GM12878 (cell line): ENCODE measurements around the gene GALNS. TPM values are rescaled to one million over a fixed set of nuclear protein-coding genes. Genes with fewer than 3 reads are reported as not detected.

ENCODE experiments used
- ATAC-seq: fragments of 200-7000 bp; cut with Tn5 transposase; 3 replicates; pipeline ENCODE4 v1.9.1; 2020; ENCODE audit warnings: mild to moderate bottlenecking, moderate library complexity
- BruUV-seq: library from RNA; stranded (reverse); fragments of 400-500 nt; replicated peaks from 2 replicates; lab custom pipeline; 2021; lab: Mats Ljungman, UMichigan
- CTCF ChIA-PET: fragments of 300-600 bp; sonication (Branson Sonifier 250); formaldehyde crosslinking; extraction: SDS; loops from one replicate; lab custom pipeline; 2021; ENCODE audit warnings: inconsistent platforms; lab: Yijun Ruan, JAX
- POLR2A ChIA-PET: fragments of 350-600 bp; formaldehyde crosslinking; extraction: SDS; loops from one replicate; lab custom pipeline; 2021; ENCODE audit warnings: inconsistent platforms; lab: Charles Lee
- RAD21 ChIA-PET: fragments of 300-600 bp; sonication (Branson Sonifier 250); formaldehyde crosslinking; loops from one replicate; lab custom pipeline; 2023; ENCODE audit warnings: antibody characterized with exemption; ENCODE audit not compliant: unreplicated experiment; lab: Charles Lee
- SMC1A ChIA-PET: fragments of 300-600 bp; sonication (Branson Sonifier 250); formaldehyde crosslinking; loops from one replicate; lab custom pipeline; 2023; ENCODE audit not compliant: unreplicated experiment, uncharacterized antibody; lab: Charles Lee
- DNase-seq: peaks from one replicate; pipeline ENCODE4 v3.0.0-alpha.2; 2011; ENCODE audit warnings: low read depth, low spot score
- FAIRE-seq: peaks from 3 replicates; lab custom pipeline; 2011; peaks lifted over from hg19 to GRCh38; lab: Jason Lieb, UNC
- H2AFZ ChIP-seq: 2 replicates; pipeline ENCODE4 v1.6.0; 2011; ENCODE audit warnings: low read depth, low read length, control low read depth; ENCODE audit not compliant: control insufficient read depth
- H3K27ac ChIP-seq: 2 replicates; pipeline ENCODE4 v1.5.1; 2011; ENCODE audit warnings: control low read depth; ENCODE audit not compliant: control insufficient read depth, insufficient read depth
- H3K27me3 ChIP-seq, 2 experiments: replicated peaks in 1 of 2; 2 replicates each; pipeline versions ENCODE4 v1.6.0 to v1.6.1; 2011; ENCODE audit warnings: low read length in 1 of 2; ENCODE audit not compliant: control insufficient read depth in 2 of 2, insufficient read depth in 2 of 2
- H3K36me3 ChIP-seq, 2 experiments: 2 replicates each; pipeline ENCODE4 v1.5.1; 2011; ENCODE audit warnings: low read length in 1 of 2; ENCODE audit not compliant: control insufficient read depth in 2 of 2, insufficient read depth in 2 of 2
- H3K4me1 ChIP-seq: 2 replicates; pipeline ENCODE4 v1.6.1; 2011; ENCODE audit warnings: mild to moderate bottlenecking, low read length, moderate library complexity, mixed read lengths; ENCODE audit not compliant: control insufficient read depth, insufficient read depth
- H3K4me2 ChIP-seq: 2 replicates; pipeline ENCODE4 v1.6.0; 2011; ENCODE audit warnings: control low read depth; ENCODE audit not compliant: control insufficient read depth, insufficient read depth
- H3K4me3 ChIP-seq: fragments of 200-600 bp; sonication (generic); 2 replicates; pipeline ENCODE4 v1.5.1; 2016
- H3K79me2 ChIP-seq: 2 replicates; pipeline ENCODE4 v1.6.0; 2011; ENCODE audit warnings: low read length; ENCODE audit not compliant: control insufficient read depth, insufficient read depth
- H3K9ac ChIP-seq: 2 replicates; pipeline ENCODE4 v1.8.0; 2011; ENCODE audit warnings: low read length, control low read depth, mixed read lengths; ENCODE audit not compliant: control insufficient read depth, insufficient read depth
- H3K9me3 ChIP-seq: replicated peaks from 3 replicates; pipeline ENCODE4 v1.5.1; 2011; ENCODE audit warnings: mild to moderate bottlenecking, low read length; ENCODE audit not compliant: control insufficient read depth, insufficient read depth
- H4K20me1 ChIP-seq: 2 replicates; pipeline ENCODE4 v1.6.0; 2011; ENCODE audit not compliant: control insufficient read depth, insufficient read depth
- ATF7 ChIP-seq: fragments of 450-650 bp; IDR thresholded peaks from 2 replicates; pipeline ENCODE4 v1.6.1; 2016; ENCODE audit warnings: low read depth, mild to moderate bottlenecking
- FOXK2 ChIP-seq: fragments of 450-650 bp; IDR thresholded peaks from 2 replicates; pipeline ENCODE4 v1.6.1; 2017; ENCODE audit warnings: mild to moderate bottlenecking, moderate library complexity
- HDAC2 ChIP-seq: fragments of 200-600 bp; sonication (generic); IDR thresholded peaks from 2 replicates; pipeline ENCODE4 v1.6.1; 2017
- HDGF ChIP-seq: fragments of 450-650 bp; IDR thresholded peaks from 2 replicates; pipeline ENCODE4 v1.6.1; 2016; ENCODE audit warnings: antibody characterized with exemption
- IKZF1 ChIP-seq: fragments of 450-650 bp; conservative IDR thresholded peaks from 2 replicates; pipeline ENCODE4 v1.6.1; 2017; ENCODE audit warnings: antibody characterized with exemption, mild to moderate bottlenecking
- KLF5 ChIP-seq: fragments of 450-650 bp; IDR thresholded peaks from 2 replicates; pipeline ENCODE4 v1.6.1; 2014; ENCODE audit warnings: mild to moderate bottlenecking; ENCODE audit not compliant: partially characterized antibody
- MEF2A ChIP-seq: IDR thresholded peaks from 2 replicates; pipeline ENCODE4 v1.6.1; 2011; ENCODE audit warnings: low read depth, mild to moderate bottlenecking, low read length, moderate library complexity; ENCODE audit not compliant: insufficient read depth
- MYC ChIP-seq: IDR thresholded peaks from 2 replicates; pipeline ENCODE4 v1.6.1; 2011; ENCODE audit warnings: mild to moderate bottlenecking, low read length, moderate library complexity, inconsistent platforms; ENCODE audit not compliant: insufficient read depth, insufficient replicate concordance, insufficient read length, severe bottlenecking
- NFXL1 ChIP-seq: fragments of 450-650 bp; IDR thresholded peaks from 2 replicates; pipeline ENCODE4 v1.6.1; 2017; ENCODE audit warnings: antibody characterized with exemption, mild to moderate bottlenecking, borderline replicate concordance
- NFYA ChIP-seq: IDR thresholded peaks from 2 replicates; pipeline ENCODE4 v1.6.1; 2011; ENCODE audit warnings: low read depth, mild to moderate bottlenecking, low read length, improper control_type of control experiment, borderline replicate concordance
- POLR2AphosphoS2 ChIP-seq: IDR thresholded peaks from 2 replicates; pipeline ENCODE4 v1.6.1; 2011; ENCODE audit warnings: low read depth, mild to moderate bottlenecking, low read length, improper control_type of control experiment, moderate library complexity
- POU2F2 ChIP-seq: IDR thresholded peaks from 3 replicates; pipeline ENCODE4 v1.6.1; 2011; ENCODE audit warnings: low read depth, mild to moderate bottlenecking, low read length, borderline replicate concordance
- TCF7 ChIP-seq: IDR thresholded peaks from 2 replicates; pipeline ENCODE4 v1.6.1; 2014; ENCODE audit warnings: antibody characterized with exemption, borderline replicate concordance
- ZNF207 ChIP-seq: fragments of 450-650 bp; IDR thresholded peaks from 2 replicates; pipeline ENCODE4 v1.6.1; 2014; ENCODE audit warnings: antibody characterized with exemption, mild to moderate bottlenecking, borderline replicate concordance
- ZNF274 ChIP-seq: IDR thresholded peaks from one replicate; pipeline ENCODE4 v1.8.0; 2011; ENCODE audit not compliant: insufficient read length, insufficient read depth
- WGBS: methylation state at CpG from one replicate; pipeline ENCODE4 v1.1.6; 2016; ENCODE audit warnings: low lambda C conversion rate; ENCODE audit not compliant: insufficient replicate concordance, insufficient coverage; ENCODE audit errors: missing lambda C conversion rate; 5-methylcytosine and 5-hydroxymethylcytosine counted together
- in situ Hi-C: fragments of 300-500 bp; cut with MboI; formaldehyde crosslinking; loops from 9 replicates; pipeline ENCODE4 v1.14.3; 2018; ENCODE audit warnings: mixed read lengths
- intact Hi-C: fragments of 100-400 bp; cut with micrococcal nuclease; formaldehyde crosslinking; loops from one replicate; pipeline ENCODE4 v1.14.2; 2022; ENCODE audit not compliant: unreplicated experiment
- polyA plus RNA-seq, 11 experiments: library from polyadenylated mRNA; depleted of rRNA in 4 of 11; unstranded in 6 of 11; stranded (reverse) in 5 of 11; fragments of >200 nt; fragmentation: Nextera tagmentation in 4 of 11; fragmentation: Illumina TruSeq in 1 of 11; extraction: Ambion mirVana in 4 of 11; extraction: Trizol in 1 of 11; gene quantifications; 1 replicate in 1 of 11; 2 replicates in 10 of 11; pipeline versions ENCODE4 v1.2.1 to v1.2.3, GENCODE V29; 2011 to 2016; ENCODE audit warnings: inconsistent platforms in 2 of 11, missing spikeins in 2 of 11, low read depth in 1 of 11
- total RNA-seq, 4 experiments: library from RNA; depleted of rRNA in 3 of 4; stranded (reverse); fragments of >200 nt in 3 of 4; fragmentation: Illumina TruSeq in 1 of 4; extraction: Trizol in 1 of 4; gene quantifications; 2 replicates each; pipeline versions ENCODE4 v1.2.1 to v1.2.3, GENCODE V29; 2013 to 2021
- TF ChIP-seq, protein P1 (sequence below): IDR thresholded peaks from 2 replicates; pipeline ENCODE4 v1.6.1; 2011; ENCODE audit warnings: borderline replicate concordance, low read depth, mild to moderate bottlenecking, moderate library complexity, low read length; ENCODE audit not compliant: insufficient read depth, poor library complexity, severe bottlenecking
- TF ChIP-seq, protein P2 (sequence below): IDR thresholded peaks from 2 replicates; pipeline ENCODE4 v1.6.1; 2012; ENCODE audit warnings: low read depth, low read length, improper control_type of control experiment

Gene GALNS
- total and polyA plus RNA-seq, 10 of the 15 experiments (the other 5 are each of a cell fraction or from before 2014, with no cell fraction given): 0.37 to 12.4 (median 5.3) TPM

DNA sequence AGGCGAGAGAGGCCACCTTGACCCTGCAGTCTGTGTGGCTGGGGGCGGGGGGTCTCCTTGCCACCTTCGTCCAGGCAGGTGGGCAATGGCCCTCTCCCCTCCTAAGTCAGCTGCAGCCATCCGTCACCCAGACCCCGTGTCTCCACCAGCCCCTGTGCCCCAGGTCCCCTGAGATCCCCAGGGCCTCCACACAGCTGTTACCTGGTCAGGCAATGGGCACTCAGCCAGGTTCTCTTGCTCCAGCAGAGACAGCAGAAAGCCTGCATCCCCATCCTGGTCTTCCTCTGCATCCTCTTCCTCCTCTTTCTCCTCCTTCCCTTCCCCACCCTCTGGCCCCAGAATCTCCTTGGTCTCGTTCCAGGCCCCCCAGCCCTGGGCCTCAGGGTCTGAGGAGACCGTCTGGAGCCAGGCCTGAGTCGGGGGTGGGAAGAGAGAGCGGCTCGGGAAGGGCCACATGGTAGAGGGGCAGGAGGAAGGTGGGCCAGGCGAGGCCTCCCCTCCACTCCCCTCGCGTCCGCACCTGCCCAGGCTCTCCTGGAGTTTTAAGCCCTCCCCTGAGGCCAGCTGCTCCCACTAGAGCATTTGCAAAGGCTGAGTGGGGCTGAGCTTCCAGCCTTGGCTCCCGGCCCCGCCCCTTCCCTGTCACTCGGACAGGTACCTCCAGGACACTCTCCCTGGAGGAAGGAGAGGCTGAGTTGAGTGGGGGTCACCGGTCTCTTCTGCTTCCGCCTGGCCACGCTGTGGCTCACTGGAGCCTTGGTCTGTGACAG is 9.6 kb upstream of the GALNS start, which contains the start of gene PABPN1L:
TSS of gene PABPN1L (minus strand) at position 510 of the 770 bp plus-strand sequence. CDS start at position 456, 54 bp downstream.
- H2AFZ ChIP-seq: no peak within 1 kb of the TSS
- whole genome bisulfite sequencing: 39% methylated on average over 20 of the region's 20 CpGs
- DNase-seq (no peak), FAIRE-seq (no peak), ATAC-seq (no peak)
- intact Hi-C loops: no loop called here
- CTCF ChIA-PET: interaction anchor here (0.7 kb wide), 1 partner anchor 47 kb away, joined by 3 read pairs; no protein-coding TSS in a partner anchor
- H3K4me1 ChIP-seq: no peaks in the 10 kb centered on the region; the same call in 1 of the 2 replicates
- no TSS peak for BruUV-seq
- H4K20me1 ChIP-seq: no peaks in the 10 kb centered on the region
- no peaks in the 10 kb centered on the region for H3K79me2 ChIP-seq
- H3K9me3 ChIP-seq: no peaks in the 10 kb centered on the region
- H3K27ac ChIP-seq: no peak within 1 kb of the TSS
- SMC1A ChIA-PET: no interaction called here
- POLR2A ChIA-PET: no interaction called here
- H3K9ac ChIP-seq: no peak within 1 kb of the TSS
- H3K36me3 ChIP-seq: no peaks in the 10 kb centered on the region
- peaks cover 2 to 6% of the 10 kb centered on the region in 2 experiments for H3K27me3 ChIP-seq
- in situ Hi-C loops: no loop called here
- H3K4me3 ChIP-seq: no peak within 1 kb of the TSS
- no peak for TF ChIP-seq KLF5
- TF ChIP-seq MEF2A: no peak
- no peak for TF ChIP-seq HDAC2
- TF ChIP-seq POLR2AphosphoS2: no peak
- no peak for TF ChIP-seq NFYA
- no peak for TF ChIP-seq ZNF207
- no peak for TF ChIP-seq FOXK2
- no peak for TF ChIP-seq HDGF
- TF ChIP-seq POU2F2: no peak
- TF ChIP-seq TCF7: no peak
- TF ChIP-seq, protein P1, sequence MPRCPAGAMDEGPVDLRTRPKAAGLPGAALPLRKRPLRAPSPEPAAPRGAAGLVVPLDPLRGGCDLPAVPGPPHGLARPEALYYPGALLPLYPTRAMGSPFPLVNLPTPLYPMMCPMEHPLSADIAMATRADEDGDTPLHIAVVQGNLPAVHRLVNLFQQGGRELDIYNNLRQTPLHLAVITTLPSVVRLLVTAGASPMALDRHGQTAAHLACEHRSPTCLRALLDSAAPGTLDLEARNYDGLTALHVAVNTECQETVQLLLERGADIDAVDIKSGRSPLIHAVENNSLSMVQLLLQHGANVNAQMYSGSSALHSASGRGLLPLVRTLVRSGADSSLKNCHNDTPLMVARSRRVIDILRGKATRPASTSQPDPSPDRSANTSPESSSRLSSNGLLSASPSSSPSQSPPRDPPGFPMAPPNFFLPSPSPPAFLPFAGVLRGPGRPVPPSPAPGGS: no peak
- TF ChIP-seq IKZF1: no peak
- TF ChIP-seq ZNF274: no peak
- TF ChIP-seq NFXL1: no peak
- TF ChIP-seq ATF7: no peak
- TF ChIP-seq MYC: no peak
- TF ChIP-seq, protein P2, sequence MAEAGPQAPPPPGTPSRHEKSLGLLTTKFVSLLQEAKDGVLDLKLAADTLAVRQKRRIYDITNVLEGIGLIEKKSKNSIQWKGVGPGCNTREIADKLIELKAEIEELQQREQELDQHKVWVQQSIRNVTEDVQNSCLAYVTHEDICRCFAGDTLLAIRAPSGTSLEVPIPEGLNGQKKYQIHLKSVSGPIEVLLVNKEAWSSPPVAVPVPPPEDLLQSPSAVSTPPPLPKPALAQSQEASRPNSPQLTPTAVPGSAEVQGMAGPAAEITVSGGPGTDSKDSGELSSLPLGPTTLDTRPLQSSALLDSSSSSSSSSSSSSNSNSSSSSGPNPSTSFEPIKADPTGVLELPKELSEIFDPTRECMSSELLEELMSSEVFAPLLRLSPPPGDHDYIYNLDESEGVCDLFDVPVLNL: no peak
- RAD21 ChIA-PET: no interaction called here
- H3K4me2 ChIP-seq: no peak within 1 kb of the TSS
